GM13977 (cell line): ENCODE data around the gene DENND11.

Source experiments
- DNase-seq: peaks from one replicate; pipeline ENCODE4 v3.0.0; 2012; ENCODE audit warnings: low spot score
- in situ Hi-C: fragments of 300-500 bp; cut with MboI; formaldehyde crosslinking; loops from one replicate; pipeline ENCODE4 v1.12.0; 2022; ENCODE audit warnings: low sequenced_read_pairs, low pct_unique_long_range_greater_than_20kb, mixed read lengths, inconsistent platforms; ENCODE audit not compliant: unreplicated experiment
- TF ChIP-seq, protein P1 (sequence below): IDR thresholded peaks from 2 replicates; pipeline ENCODE4 v1.5.1; 2012; ENCODE audit warnings: mild to moderate bottlenecking, control low read depth; ENCODE audit not compliant: insufficient read depth; ENCODE audit errors: extremely low read depth, missing control alignments

The DENND11 gene

DNA sequence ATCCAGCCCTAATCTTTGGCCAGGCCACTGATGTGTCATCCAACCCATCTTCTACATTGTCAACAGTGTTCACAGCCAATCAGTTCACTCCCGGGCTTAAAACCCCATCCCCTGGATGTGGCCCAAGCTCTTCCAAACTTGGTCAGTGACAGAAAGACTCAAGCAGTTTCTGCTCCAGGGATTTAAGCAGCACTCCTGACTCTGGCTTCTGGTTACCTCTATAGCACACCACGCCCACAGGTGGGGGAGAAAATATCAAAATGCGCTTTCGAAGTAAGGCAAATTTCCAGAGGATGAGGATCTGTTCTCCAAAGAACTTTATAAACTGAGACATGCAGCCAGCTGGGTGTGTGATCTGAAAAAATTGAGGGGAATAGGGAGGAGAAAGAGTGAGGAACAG, 35.9 kb downstream of the DENND11 start:
- TF ChIP-seq, protein P1, sequence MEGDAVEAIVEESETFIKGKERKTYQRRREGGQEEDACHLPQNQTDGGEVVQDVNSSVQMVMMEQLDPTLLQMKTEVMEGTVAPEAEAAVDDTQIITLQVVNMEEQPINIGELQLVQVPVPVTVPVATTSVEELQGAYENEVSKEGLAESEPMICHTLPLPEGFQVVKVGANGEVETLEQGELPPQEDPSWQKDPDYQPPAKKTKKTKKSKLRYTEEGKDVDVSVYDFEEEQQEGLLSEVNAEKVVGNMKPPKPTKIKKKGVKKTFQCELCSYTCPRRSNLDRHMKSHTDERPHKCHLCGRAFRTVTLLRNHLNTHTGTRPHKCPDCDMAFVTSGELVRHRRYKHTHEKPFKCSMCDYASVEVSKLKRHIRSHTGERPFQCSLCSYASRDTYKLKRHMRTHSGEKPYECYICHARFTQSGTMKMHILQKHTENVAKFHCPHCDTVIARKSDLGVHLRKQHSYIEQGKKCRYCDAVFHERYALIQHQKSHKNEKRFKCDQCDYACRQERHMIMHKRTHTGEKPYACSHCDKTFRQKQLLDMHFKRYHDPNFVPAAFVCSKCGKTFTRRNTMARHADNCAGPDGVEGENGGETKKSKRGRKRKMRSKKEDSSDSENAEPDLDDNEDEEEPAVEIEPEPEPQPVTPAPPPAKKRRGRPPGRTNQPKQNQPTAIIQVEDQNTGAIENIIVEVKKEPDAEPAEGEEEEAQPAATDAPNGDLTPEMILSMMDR = no peak
- DNase-seq = no peak

DNA sequence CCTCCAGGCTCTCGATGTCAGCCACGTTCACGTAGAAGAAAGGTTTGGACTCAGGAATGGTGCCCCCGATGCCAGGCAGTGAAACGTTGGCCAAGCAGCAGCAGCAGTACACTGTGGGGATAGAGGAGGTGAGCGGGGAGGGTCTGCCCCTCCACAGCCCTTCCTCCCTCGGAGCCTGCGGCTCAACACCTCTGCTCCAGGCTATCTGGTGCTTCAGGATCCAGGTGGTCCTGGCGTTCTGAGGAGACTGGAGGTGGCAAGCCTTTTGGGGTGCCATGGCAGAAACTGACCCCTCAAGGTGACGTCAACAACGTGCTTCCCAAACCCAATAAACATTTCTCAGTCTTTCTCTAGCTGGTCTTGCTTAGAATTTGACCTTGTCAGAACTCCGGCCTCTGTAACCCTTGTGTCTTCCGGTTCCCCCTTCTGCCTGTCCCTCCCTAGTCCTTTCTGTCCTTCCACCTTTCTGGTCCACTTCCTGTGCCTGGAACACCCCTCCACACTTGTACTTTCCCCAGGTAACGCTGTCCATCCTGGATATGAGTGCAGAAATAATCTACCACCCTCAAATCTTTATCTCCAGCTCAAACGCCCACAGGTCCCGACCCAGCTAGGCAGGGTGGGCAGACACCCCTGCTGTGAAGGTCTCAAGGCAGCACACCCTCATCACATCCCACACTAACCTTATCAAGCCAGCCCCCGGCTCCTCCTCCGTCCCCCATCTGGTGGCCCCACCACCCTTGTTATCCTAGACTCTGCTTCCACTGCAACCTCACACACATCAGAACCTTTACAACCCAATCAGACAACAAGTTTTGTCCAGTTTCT, 36.5 kb downstream of the DENND11 start:
- in situ Hi-C loops = no loop called here
- TF ChIP-seq, protein P1 = no peak
- no peak for DNase-seq

More for the DNA sequence above, 35.9 kb downstream of the DENND11 start:
- in situ Hi-C loops = no loop called here

DNA sequence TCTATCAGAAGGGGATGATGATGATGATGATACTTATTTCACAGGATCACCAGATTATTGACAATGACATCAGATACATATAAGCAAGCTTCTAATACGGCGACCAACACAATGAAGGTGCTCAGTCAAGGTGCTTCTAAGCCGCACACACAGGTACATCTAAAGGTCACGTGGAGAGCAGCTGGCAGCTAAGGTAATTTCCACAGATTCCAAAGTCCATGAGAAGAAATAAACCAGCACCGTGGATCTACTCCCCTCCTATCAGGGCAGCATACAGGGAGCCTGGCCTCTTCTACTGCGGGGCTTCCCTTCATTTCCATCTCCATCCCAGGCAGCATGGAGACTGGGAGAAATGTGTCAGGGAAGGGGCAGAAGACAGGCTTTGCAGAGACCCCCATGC, 37.5 kb downstream of the DENND11 start:
- TF ChIP-seq, protein P1 = no peak
- in situ Hi-C loops = no loop called here
- DNase-seq = no peak

DNA sequence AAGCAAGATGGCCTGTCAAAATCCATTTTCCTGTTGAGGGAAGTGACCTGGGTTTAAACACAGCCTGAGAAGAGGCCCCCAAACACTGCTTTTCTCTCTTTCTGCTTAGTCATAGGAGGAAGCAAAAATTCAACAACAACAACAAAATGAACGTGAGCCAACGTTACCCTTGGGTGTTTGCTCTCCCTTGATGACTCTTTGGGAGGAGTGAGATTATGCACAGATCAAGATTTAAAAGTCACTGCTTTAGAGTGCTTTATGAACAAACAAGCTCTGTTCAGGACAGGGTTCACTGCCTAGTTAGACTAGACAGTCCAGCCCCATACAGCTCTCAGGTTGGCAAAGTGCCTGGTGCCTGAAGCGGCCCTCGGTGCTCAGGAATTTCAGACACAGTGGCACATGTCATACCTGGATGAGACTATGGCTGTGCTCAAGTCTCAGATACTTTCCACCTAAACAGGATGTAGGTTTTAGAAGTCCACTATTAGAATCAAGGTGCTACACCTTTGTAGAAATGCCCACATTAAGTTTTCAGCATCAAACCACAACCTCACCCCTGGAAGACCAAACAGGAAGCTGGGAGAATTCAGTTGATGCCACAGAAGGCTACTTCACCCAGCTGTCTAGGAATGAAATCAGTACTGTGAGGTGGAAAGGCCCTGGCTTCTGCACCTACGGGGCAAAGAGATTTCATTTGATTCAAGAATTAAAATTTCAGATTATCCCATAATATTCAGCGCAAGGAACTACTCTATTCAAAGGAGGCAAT, 38.7 kb downstream of the DENND11 start:
- in situ Hi-C loops = no loop called here
- TF ChIP-seq, protein P1 = no peak
- no peak for DNase-seq

DNA sequence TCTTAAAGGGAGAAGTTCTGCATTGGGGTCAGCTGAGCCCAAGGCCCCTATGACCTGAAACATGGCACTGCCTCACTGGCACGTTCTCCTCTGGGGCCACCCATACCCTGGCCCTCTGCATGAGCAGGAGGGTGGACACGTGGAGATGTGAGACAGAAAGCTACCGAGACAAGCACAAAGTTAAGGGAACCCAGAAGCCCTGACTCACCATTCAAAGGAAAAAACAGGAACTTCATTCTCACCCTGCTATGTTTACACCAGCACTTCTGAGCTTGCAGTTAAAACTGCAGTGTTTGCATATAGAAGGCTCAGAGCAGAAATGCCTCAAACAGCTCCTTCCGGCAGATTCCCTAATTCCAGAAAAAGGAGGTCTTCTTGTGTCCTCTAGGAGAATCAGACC, 41.7 kb downstream of the DENND11 start:
- no peak for DNase-seq
- in situ Hi-C loops = no loop called here
- TF ChIP-seq, protein P1 = no peak

DNA sequence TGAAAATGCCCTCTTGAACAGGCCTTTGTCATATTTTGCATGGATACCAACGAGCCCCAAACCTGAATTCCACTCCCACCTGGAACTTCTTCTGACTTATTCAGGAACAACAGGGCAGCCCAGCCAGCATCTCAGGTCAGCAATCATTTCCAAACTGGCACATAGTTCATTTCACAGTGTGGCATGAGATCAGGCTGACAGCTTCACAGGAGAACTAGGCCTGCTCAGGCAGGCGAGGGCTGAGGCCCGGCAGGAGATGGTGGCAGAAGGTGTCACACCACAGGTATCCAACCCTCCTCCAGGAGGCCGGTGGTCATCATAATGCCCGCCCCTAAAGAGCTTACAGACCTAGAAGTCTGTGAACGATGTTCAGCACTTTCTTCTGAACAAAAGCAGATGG, 42.5 kb downstream of the DENND11 start:
- in situ Hi-C loops = no loop called here
- DNase-seq = no peak
- TF ChIP-seq, protein P1 = no peak
